Keratinocyte (primary cell): ENCODE results near the gene CLOCK. TPM values are rescaled to one million over a fixed set of nuclear protein-coding genes. Genes with fewer than 3 reads are reported as not detected.

Experiments used
- DNase-seq: peaks from one replicate; pipeline ENCODE4 v3.0.0-alpha.2; 2011; ENCODE audit warnings: low read depth, missing footprints, low spot score
- FAIRE-seq: peaks from 2 replicates; lab custom pipeline; 2011; peaks lifted over from hg19 to GRCh38; lab: Jason Lieb, UNC
- H2AFZ ChIP-seq: 2 replicates; pipeline ENCODE4 v1.6.0; 2012; ENCODE audit warnings: low read length, control low read depth, inconsistent platforms; ENCODE audit not compliant: control insufficient read depth
- H3K27ac ChIP-seq: 2 replicates; pipeline ENCODE4 v1.5.1; 2011; ENCODE audit warnings: low read length; ENCODE audit not compliant: control insufficient read depth, insufficient read depth
- H3K27me3 ChIP-seq: 3 replicates; pipeline ENCODE4 v1.6.0; 2011; ENCODE audit warnings: low read length; ENCODE audit not compliant: control insufficient read depth, insufficient read depth; ENCODE audit errors: extremely low read depth
- H3K36me3 ChIP-seq, 2 experiments: 2 replicates in 1 of 2; 3 replicates in 1 of 2; pipeline ENCODE4 v1.5.1; 2011; ENCODE audit warnings: low read length in 2 of 2, mild to moderate bottlenecking in 1 of 2; ENCODE audit not compliant: control insufficient read depth in 2 of 2, insufficient read depth in 2 of 2; ENCODE audit errors: extremely low read depth in 1 of 2
- H3K4me1 ChIP-seq: 3 replicates; pipeline ENCODE4 v1.5.1; 2011; ENCODE audit warnings: low read length; ENCODE audit not compliant: control insufficient read depth, insufficient read depth; ENCODE audit errors: extremely low read depth
- H3K4me2 ChIP-seq: 3 replicates; pipeline ENCODE4 v1.6.0; 2011; ENCODE audit warnings: low read depth, low read length; ENCODE audit not compliant: control insufficient read depth, insufficient read depth; ENCODE audit errors: extremely low read depth
- H3K4me3 ChIP-seq, 3 experiments: fragments of 200-600 bp in 1 of 3; sonication (generic) in 1 of 3; 2 replicates in 2 of 3; 3 replicates in 1 of 3; pipeline ENCODE4 v1.5.1; 2011 to 2016; ENCODE audit warnings: low read length in 3 of 3, mild to moderate bottlenecking in 3 of 3, control low read depth in 2 of 3, inconsistent platforms in 1 of 3, low read depth in 1 of 3, mixed read lengths in 1 of 3, mixed run types in 1 of 3, moderate library complexity in 1 of 3; ENCODE audit not compliant: control insufficient read depth in 2 of 3, insufficient read depth in 2 of 3; ENCODE audit errors: extremely low read depth in 1 of 3
- H3K79me2 ChIP-seq: 2 replicates; pipeline ENCODE4 v1.6.0; 2012; ENCODE audit warnings: low read length; ENCODE audit not compliant: control insufficient read depth, insufficient read depth
- H3K9ac ChIP-seq: 3 replicates; pipeline ENCODE4 v1.6.0; 2011; ENCODE audit warnings: low read length; ENCODE audit not compliant: control insufficient read depth, insufficient read depth; ENCODE audit errors: extremely low read depth
- H3K9me1 ChIP-seq: 3 replicates; pipeline ENCODE4 v1.6.0; 2011; ENCODE audit warnings: low read length; ENCODE audit not compliant: control insufficient read depth, insufficient read depth; ENCODE audit errors: extremely low read depth
- H3K9me3 ChIP-seq: 2 replicates; pipeline ENCODE4 v1.5.1; 2012; ENCODE audit warnings: low read depth, low read length; ENCODE audit not compliant: control insufficient read depth
- H4K20me1 ChIP-seq: 3 replicates; pipeline ENCODE4 v1.6.0; 2011; ENCODE audit warnings: low read length; ENCODE audit not compliant: control insufficient read depth, insufficient read depth; ENCODE audit errors: extremely low read depth
- EZH2 ChIP-seq: IDR thresholded peaks from one replicate; pipeline ENCODE4 v1.6.1; 2012; ENCODE audit warnings: inconsistent platforms, mild to moderate bottlenecking, low read length, moderate library complexity
- dilution Hi-C: fragments of 300-500 bp; cut with MboI; formaldehyde crosslinking; loops from one replicate; pipeline ENCODE4 v1.7.0; 2020; ENCODE audit warnings: low sequenced_read_pairs; ENCODE audit not compliant: extremely low pct_ligation_motif_present
- polyA plus RNA-seq, 5 experiments: library from polyadenylated mRNA; depleted of rRNA in 3 of 5; stranded (reverse) in 3 of 5; stranded (forward) in 1 of 5; unstranded in 1 of 5; fragments of >200 nt; gene quantifications; 1 replicate in 1 of 5; 2 replicates in 3 of 5; 3 replicates in 1 of 5; pipeline versions ENCODE4 v1.2.1 to v1.2.3, GENCODE V29; 2011 to 2012; ENCODE audit warnings: missing spikeins in 2 of 5, low read depth in 1 of 5, low replicate concordance in 1 of 5
- TF ChIP-seq, protein P1 (sequence below), 3 experiments: IDR thresholded peaks in 1 of 3; conservative IDR thresholded peaks in 1 of 3; optimal IDR thresholded peaks in 1 of 3; 2 replicates in 2 of 3; 3 replicates in 1 of 3; pipeline versions ENCODE3 to v1.5.1; 2011; ENCODE audit warnings: low read length in 3 of 3, mild to moderate bottlenecking in 3 of 3, moderate library complexity in 2 of 3, control low read depth in 1 of 3, inconsistent platforms in 1 of 3; ENCODE audit not compliant: insufficient read depth in 2 of 3; ENCODE audit errors: extremely low read depth in 1 of 3

Gene CLOCK
- polyA plus RNA-seq, 1 donor (not counting 4 experiments of a cell fraction or from before 2014, with no cell fraction given), result 27.1 TPM

DNA sequence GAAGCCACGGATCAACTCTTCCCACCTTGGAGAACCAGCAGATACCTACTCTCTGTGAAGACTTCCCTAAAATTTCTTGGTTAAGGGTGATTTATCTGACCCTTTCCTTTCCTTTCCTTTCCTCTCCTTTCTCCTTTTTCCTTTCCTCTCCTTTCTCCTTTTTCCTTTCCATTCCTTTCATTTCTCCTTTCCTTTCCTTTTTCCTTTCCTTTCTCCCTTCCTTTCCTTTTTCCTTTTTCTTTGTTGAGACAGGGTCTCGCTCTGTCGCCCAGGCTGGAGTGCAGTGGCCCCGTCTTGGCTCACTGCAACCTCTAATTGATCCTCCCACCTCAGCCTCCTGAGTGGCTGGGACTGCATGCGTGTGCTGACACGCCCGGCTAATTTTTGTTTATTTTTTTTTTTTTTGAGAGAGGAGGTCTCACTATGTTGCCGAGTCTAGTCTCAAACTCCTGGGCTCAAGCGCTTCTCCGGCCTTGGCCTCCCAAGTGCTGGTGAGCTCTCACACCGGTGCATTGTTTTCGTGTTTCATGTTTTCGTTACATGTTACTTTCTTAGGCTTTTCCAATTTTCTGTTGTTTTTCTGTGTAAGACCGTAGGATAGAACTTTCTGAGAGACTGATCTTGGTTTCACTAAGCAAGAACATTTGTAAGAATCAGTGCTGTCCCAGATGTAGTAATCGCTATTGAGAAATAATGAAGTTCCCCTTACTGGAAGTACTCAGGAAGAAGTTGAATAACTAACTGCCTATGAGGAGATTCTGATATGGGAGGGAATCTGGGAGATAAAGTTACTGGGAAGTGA lies 149.0 kb downstream of the CLOCK start:
- no peak for FAIRE-seq
- Histone ChIP-seq H3K9me3 (no peaks in the 10 kb centered on the region), H4K20me1 (peaks cover 28% of the 10 kb centered on the region)

DNA sequence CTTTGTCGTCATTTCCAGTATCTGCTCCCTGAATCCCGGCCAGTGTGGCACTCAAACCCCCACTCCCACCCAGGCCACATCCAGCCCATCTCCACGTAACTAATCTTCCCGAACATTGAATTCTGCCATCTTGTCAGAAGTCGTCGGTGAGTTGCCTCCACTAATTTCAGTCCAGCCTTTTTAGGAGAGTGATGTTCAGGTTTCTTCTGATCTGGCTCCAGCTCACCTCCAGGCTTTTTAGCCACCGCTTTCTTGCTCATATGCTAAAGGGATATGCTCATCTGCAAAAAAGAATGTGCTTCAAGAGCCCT lies 149.6 kb downstream of the CLOCK start:
- peaks cover 6 to 16% of the 10 kb centered on the region in 2 experiments for H3K36me3 ChIP-seq
- no peak for TF ChIP-seq EZH2
- TF ChIP-seq, protein P1, sequence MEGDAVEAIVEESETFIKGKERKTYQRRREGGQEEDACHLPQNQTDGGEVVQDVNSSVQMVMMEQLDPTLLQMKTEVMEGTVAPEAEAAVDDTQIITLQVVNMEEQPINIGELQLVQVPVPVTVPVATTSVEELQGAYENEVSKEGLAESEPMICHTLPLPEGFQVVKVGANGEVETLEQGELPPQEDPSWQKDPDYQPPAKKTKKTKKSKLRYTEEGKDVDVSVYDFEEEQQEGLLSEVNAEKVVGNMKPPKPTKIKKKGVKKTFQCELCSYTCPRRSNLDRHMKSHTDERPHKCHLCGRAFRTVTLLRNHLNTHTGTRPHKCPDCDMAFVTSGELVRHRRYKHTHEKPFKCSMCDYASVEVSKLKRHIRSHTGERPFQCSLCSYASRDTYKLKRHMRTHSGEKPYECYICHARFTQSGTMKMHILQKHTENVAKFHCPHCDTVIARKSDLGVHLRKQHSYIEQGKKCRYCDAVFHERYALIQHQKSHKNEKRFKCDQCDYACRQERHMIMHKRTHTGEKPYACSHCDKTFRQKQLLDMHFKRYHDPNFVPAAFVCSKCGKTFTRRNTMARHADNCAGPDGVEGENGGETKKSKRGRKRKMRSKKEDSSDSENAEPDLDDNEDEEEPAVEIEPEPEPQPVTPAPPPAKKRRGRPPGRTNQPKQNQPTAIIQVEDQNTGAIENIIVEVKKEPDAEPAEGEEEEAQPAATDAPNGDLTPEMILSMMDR (optimal IDR thresholded peaks at IDR 0.05 in 1 of 3, IDR thresholded peaks at IDR 0.05 in 1 of 3, conservative IDR thresholded peaks at IDR 0.05 in 1 of 3; ENCODE audit: extremely low read depth in 1 of 3, insufficient read depth in 2 of 3, low read length in 3 of 3), result no peak
- peaks cover 58% of the 10 kb centered on the region for H3K79me2 ChIP-seq
- H4K20me1 ChIP-seq, result peaks cover 28% of the 10 kb centered on the region
- peaks cover 21% of the 10 kb centered on the region for H3K4me1 ChIP-seq
- H3K9me3 ChIP-seq, result no peaks in the 10 kb centered on the region
- H3K9me1 ChIP-seq, result no peaks in the 10 kb centered on the region
- peak overlapping the region; percentile 99 for H3K4me2 ChIP-seq
- H3K4me3 ChIP-seq, result peak overlapping the region; percentile 83 to 97 (median 88)
- H3K9ac ChIP-seq, result peak overlapping the region; percentile 88
- DNase-seq (no peak), FAIRE-seq (no peak)
- no peaks in the 10 kb centered on the region for H3K27me3 ChIP-seq
- H2AFZ ChIP-seq, result no peak overlapping the region
- dilution Hi-C loops, result no loop called here
- H3K27ac ChIP-seq, result peak overlapping the region; percentile 90

More for the DNA sequence above, 149.0 kb downstream of the CLOCK start:
- H3K4me2 ChIP-seq, result peak overlapping the region; percentile 99
- no peaks in the 10 kb centered on the region for H3K27me3 ChIP-seq
- DNase-seq, result no peak
- H3K27ac ChIP-seq, result peak overlapping the region; percentile 90
- peak overlapping the region; percentile 88 for H3K9ac ChIP-seq
- H2AFZ ChIP-seq, result no peak overlapping the region
- TF ChIP-seq, protein P1 (optimal IDR thresholded peaks at IDR 0.05 in 1 of 3, IDR thresholded peaks at IDR 0.05 in 1 of 3, conservative IDR thresholded peaks at IDR 0.05 in 1 of 3; ENCODE audit: extremely low read depth in 1 of 3, insufficient read depth in 2 of 3, low read length in 3 of 3), result no peak
- no peak for TF ChIP-seq EZH2
- peak overlapping the region; percentile 83 to 97 (median 88) for H3K4me3 ChIP-seq
- no peaks in the 10 kb centered on the region for H3K9me1 ChIP-seq
- H3K4me1 ChIP-seq, result peaks cover 21% of the 10 kb centered on the region
- peaks cover 6 to 16% of the 10 kb centered on the region in 2 experiments for H3K36me3 ChIP-seq
- peaks cover 61% of the 10 kb centered on the region for H3K79me2 ChIP-seq
- dilution Hi-C loops, result no loop called here
